Fibroblast of villous mesenchyme (primary cell): ENCODE measurements around the gene EYA4. TPM values are rescaled to one million over a fixed set of nuclear protein-coding genes. Genes with fewer than 3 reads are reported as not detected.

Source experiments
- DNase-seq: peaks from one replicate; pipeline ENCODE4 v3.0.0-alpha.2; 2010; ENCODE audit warnings: low read depth
- H3K4me3 ChIP-seq: 2 replicates; pipeline ENCODE4 v1.5.1; 2011; ENCODE audit warnings: low read depth, mild to moderate bottlenecking, low read length
- CTCF ChIP-seq: IDR thresholded peaks from 2 replicates; pipeline ENCODE4 v1.5.1; 2012; ENCODE audit warnings: low read depth, mild to moderate bottlenecking, low read length; ENCODE audit not compliant: insufficient read depth
- total RNA-seq: library from RNA; depleted of rRNA; stranded (reverse); fragments of >200 nt; gene quantifications from 2 replicates; pipeline ENCODE4 v1.2.3, GENCODE V29; 2012

EYA4 gene
- total RNA-seq, 1 donor, result under 0.01 TPM

- no peak for DNase-seq
- H3K4me3 ChIP-seq, result no peak overlapping the region
- TF ChIP-seq CTCF, result no peak
These were observed 23.9 kb downstream of the EYA4 start for GRCh38 chr6:133265066-133265465.

DNA sequence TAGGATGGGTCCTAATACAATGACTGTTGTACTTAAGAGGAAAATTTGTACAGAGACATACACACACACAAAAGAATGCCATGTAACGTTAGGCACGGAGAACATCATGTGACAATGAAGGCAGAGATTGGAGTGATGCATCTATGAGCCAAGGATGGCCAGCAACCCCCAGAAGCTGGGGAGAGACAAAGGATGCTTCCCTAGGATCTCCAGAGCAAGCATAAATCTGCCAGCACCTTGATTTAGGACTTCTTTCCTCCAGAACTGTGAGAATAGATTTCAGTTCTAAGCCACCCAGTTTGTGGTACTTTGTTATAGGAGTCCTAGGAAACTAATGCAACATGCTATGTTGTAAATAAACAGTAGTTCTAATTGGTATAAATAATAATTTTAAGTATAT, 25.0 kb downstream of the EYA4 start:
- TF ChIP-seq CTCF, result no peak
- H3K4me3 ChIP-seq, result no peak overlapping the region
- DNase-seq, result no peak

DNA sequence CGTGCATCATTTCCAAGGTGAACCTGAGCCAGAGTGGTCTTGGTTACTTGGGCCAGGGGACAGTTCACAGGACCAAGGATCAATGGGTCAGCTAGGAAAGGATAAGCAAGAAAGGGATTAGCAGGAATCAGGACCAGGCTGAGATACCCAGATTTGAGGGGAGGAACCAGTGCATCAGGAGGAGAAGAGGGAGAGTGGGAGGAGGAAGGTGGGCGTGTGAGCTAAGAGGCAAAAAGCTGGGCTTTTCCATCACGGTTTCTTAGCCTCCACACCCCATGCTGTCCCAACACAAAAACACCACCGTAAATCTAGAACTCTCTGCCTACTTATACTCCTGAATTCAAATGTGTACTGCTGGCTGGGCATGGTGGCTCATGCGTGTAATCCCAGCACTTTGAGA, 27.5 kb downstream of the EYA4 start:
- H3K4me3 ChIP-seq, result no peak overlapping the region
- no peak for TF ChIP-seq CTCF
- no peak for DNase-seq

- no peak for TF ChIP-seq CTCF
These were observed 33.7 kb downstream of the EYA4 start for GRCh38 chr6:133274813-133275212.

DNA sequence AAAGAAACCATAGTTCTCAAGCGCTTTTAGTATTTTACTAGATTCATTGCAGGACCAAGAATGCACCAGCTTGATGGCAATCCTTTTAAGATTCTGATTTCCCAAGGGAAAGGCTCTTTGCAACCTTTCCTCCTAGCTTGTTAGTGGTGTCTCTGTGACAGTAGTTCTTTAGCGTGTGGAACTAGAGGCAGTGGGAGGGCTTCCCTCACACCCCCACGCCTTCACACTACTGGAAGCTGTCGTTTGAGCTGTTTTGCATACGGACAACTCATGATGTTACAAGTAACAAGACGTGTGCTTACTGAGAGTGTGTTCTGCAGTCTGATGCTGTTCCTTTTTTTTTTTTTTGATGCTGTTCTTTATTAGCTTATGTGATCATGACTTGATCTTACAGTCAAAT, 34.1 kb downstream of the EYA4 start:
- DNase-seq, result no peak
- H3K4me3 ChIP-seq, result no peak overlapping the region
- TF ChIP-seq CTCF, result no peak

More at GRCh38 chr6:133274813-133275212, 33.7 kb downstream of the EYA4 start:
- H3K4me3 ChIP-seq, result no peak overlapping the region
- DNase-seq, result no peak

GRCh38 chr6:133277228-133277899, 36.2 kb downstream of the EYA4 start:
- no peak overlapping the region for H3K4me3 ChIP-seq
- DNase-seq, result no peak
- no peak for TF ChIP-seq CTCF

- H3K4me3 ChIP-seq, result no peak overlapping the region
- DNase-seq, result no peak
- TF ChIP-seq CTCF, result no peak
These were observed 36.9 kb downstream of the EYA4 start for GRCh38 chr6:133277900-133278545.
